ENCODE data around the gene ZNF444. TPM values are rescaled to one million over a fixed set of nuclear protein-coding genes. Genes with fewer than 3 reads are reported as not detected.

The ZNF444 gene
- total and polyA plus RNA-seq, 9 of the 15 experiments (the other 6 are each of a cell fraction or from before 2014, with no cell fraction given): 0.39 to 40.0 (median 6.9) TPM

DNA sequence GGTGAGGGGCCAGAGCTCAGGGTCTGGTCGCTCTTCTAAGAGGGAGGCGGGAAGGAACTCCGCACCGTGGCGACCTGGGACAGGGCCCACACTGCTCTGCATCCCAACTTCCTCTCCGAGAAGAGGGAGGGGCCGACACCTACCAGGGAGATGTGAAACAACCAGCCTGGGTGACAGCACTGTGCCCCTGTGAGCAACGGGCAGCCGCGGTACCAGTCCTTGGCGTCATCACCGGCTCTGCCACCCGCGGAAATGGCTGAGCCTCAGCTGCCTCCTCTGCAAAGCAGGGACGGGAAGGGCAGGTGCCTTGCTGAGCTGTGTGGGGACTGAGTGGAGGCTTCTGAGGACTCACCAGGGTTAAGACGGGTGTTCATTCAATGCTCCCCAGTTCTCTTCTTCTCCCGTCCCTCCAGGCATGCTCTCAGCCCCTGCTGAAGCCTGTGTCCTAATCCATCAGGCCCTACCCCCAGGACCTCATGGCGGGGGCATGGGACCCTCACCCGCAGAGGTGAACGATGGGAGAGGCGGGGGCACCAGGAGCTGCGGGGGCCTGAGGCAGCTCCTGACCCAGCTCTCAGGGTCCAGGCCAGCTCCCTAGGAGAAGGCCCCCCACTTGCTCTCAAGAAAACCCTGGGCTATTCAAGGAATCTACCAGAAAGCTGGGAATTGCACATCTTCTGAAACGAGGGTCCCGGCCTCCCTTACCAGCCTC, 29.3 kb upstream of the ZNF444 start (continued):
- TF ChIP-seq, protein P1, sequence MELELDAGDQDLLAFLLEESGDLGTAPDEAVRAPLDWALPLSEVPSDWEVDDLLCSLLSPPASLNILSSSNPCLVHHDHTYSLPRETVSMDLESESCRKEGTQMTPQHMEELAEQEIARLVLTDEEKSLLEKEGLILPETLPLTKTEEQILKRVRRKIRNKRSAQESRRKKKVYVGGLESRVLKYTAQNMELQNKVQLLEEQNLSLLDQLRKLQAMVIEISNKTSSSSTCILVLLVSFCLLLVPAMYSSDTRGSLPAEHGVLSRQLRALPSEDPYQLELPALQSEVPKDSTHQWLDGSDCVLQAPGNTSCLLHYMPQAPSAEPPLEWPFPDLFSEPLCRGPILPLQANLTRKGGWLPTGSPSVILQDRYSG (tag; conservative IDR thresholded peaks at IDR 0.05; ENCODE audit: low read depth): no peak

DNA sequence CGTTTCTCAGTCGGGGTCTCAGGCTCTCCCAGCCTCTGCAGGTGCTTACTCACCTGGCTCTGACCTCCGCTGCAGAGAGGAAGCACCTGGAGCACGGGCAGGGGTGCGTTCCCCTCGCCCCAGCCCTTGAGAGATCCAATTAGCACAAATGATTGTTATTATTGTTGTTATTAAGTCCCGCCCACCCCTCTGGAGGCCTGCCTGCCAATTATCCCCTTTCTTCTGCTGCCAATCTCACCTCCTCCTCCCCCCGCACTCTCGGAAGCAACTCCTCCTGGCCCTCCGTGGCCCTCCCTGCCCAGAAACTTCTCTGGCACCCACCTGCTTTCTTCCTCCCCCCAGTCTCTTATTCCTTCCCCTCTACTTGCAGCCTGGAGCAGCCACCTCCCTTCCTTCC, 28.8 kb upstream of the ZNF444 start:
- Histone ChIP-seq H3K4me3 (no peak overlapping the region), H3K36me3 (ENCODE audit: control insufficient read depth, insufficient read depth, low read length) (peaks cover 56% of the 10 kb centered on the region), H3K9me1 (ENCODE audit: control insufficient read depth, insufficient read depth, low read length) (peaks cover 12% of the 10 kb centered on the region), H3K27ac (ENCODE audit: extremely low read depth, low read depth, low read length) (no peak overlapping the region), H3K27me3 (ENCODE audit: control insufficient read depth in 2 of 2, insufficient read depth in 2 of 2, low read length in 2 of 2) (no peaks in the 10 kb centered on the region), H3K9ac (ENCODE audit: insufficient read depth in 1 of 2, low read depth in 2 of 2, low read length in 2 of 2) (peak overlapping the region in 1 of 2 experiments; percentile 58; a peak in 2 of 4 replicates), H3K4me2 (ENCODE audit: insufficient read depth, low read length) (no peak overlapping the region), H2AFZ (ENCODE audit: low read depth, low read length) (no peak overlapping the region), H4K20me1 (replicated peaks; ENCODE audit: control insufficient read depth, insufficient read depth, low read length) (peaks cover 32% of the 10 kb centered on the region), H3K4me1 (replicated peaks in 1 of 2; ENCODE audit: control insufficient read depth in 2 of 2, insufficient read depth in 2 of 2, low read length in 2 of 2) (peaks cover 8 to 61% of the 10 kb centered on the region in 2 experiments; a peak in 3 of 5 replicates), H3K79me2 (ENCODE audit: control insufficient read depth, insufficient read depth, low read length) (peaks cover 96% of the 10 kb centered on the region), H3K9me3 (replicated peaks; ENCODE audit: control insufficient read depth, insufficient read depth, low read depth, low read length) (no peaks in the 10 kb centered on the region)
- no peak for DNase-seq (ENCODE audit: extremely low read depth in 1 of 4, low spot score in 3 of 4)
- 100% methylated on average over 4 of the region's 10 CpGs for WGBS (ENCODE audit: insufficient coverage, low coverage, missing lambda C conversion rate)
- ATAC-seq: no peak
- in situ Hi-C loops (cut with MboI) (no loop called here), intact Hi-C loops (cut with micrococcal nuclease) (no loop called here)
- ChIA-PET POLR2A (interaction anchor here (0.6 to 1.2 kb wide), 2 partner anchors 23 to 27 kb away, joined by 3 read pairs; no protein-coding TSS in a partner anchor), CTCF (ENCODE audit: low intra/inter-chr PET ratio) (no interaction called here)
- no TSS peak for BruUV-seq (replicated peaks)
- FAIRE-seq: no peak
- TF ChIP-seq ZNF431 (CRISPR knock-in tag; IDR thresholded peaks at IDR 0.05): no peak
- TF ChIP-seq POLR2AphosphoS5 (IDR thresholded peaks at IDR 0.05; ENCODE audit: control insufficient read depth, insufficient read depth, low read depth, low read length): no peak
- TF ChIP-seq ZNF263 (CRISPR knock-in tag; IDR thresholded peaks at IDR 0.05; ENCODE audit: borderline replicate concordance): no peak
- TF ChIP-seq, protein P2, sequence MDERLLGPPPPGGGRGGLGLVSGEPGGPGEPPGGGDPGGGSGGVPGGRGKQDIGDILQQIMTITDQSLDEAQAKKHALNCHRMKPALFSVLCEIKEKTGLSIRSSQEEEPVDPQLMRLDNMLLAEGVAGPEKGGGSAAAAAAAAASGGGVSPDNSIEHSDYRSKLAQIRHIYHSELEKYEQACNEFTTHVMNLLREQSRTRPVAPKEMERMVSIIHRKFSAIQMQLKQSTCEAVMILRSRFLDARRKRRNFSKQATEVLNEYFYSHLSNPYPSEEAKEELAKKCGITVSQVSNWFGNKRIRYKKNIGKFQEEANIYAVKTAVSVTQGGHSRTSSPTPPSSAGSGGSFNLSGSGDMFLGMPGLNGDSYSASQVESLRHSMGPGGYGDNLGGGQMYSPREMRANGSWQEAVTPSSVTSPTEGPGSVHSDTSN (CRISPR knock-in tag; IDR thresholded peaks at IDR 0.05; ENCODE audit: low read depth): no peak
- TF ChIP-seq, protein P2 (tag; conservative IDR thresholded peaks at IDR 0.05; ENCODE audit: low read depth): no peak
- TF ChIP-seq, protein P3, sequence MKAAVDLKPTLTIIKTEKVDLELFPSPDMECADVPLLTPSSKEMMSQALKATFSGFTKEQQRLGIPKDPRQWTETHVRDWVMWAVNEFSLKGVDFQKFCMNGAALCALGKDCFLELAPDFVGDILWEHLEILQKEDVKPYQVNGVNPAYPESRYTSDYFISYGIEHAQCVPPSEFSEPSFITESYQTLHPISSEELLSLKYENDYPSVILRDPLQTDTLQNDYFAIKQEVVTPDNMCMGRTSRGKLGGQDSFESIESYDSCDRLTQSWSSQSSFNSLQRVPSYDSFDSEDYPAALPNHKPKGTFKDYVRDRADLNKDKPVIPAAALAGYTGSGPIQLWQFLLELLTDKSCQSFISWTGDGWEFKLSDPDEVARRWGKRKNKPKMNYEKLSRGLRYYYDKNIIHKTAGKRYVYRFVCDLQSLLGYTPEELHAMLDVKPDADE (conservative IDR thresholded peaks at IDR 0.05; ENCODE audit: control insufficient read depth, low read depth, low read length): no peak
- no peak for TF ChIP-seq ZNF644 (tag; IDR thresholded peaks at IDR 0.05; ENCODE audit: low read depth)
- TF ChIP-seq GTF2F1 (IDR thresholded peaks at IDR 0.05; ENCODE audit: low read depth, low read length): no peak
- TF ChIP-seq, protein P4, sequence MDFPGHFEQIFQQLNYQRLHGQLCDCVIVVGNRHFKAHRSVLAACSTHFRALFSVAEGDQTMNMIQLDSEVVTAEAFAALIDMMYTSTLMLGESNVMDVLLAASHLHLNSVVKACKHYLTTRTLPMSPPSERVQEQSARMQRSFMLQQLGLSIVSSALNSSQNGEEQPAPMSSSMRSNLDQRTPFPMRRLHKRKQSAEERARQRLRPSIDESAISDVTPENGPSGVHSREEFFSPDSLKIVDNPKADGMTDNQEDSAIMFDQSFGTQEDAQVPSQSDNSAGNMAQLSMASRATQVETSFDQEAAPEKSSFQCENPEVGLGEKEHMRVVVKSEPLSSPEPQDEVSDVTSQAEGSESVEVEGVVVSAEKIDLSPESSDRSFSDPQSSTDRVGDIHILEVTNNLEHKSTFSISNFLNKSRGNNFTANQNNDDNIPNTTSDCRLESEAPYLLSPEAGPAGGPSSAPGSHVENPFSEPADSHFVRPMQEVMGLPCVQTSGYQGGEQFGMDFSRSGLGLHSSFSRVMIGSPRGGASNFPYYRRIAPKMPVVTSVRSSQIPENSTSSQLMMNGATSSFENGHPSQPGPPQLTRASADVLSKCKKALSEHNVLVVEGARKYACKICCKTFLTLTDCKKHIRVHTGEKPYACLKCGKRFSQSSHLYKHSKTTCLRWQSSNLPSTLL (IDR thresholded peaks at IDR 0.05): no peak
- no peak for TF ChIP-seq POLR2A (conservative IDR thresholded peaks at IDR 0.05)
- no peak for TF ChIP-seq ARHGAP35 (IDR thresholded peaks at IDR 0.05; ENCODE audit: partially characterized antibody)
